HG02759 (cell line): ENCODE measurements around the gene FUCA2.
"Not testable (repeated sequence)": the region's sequence is repeated elsewhere in the genome, so short reads cannot be mapped to it uniquely, and the experiment has no call there.

ENCODE experiments used
- ATAC-seq: cut with Tn5 transposase; IDR thresholded peaks from one replicate; pipeline ENCODE4 v1.9.1; 2021; ENCODE audit warnings: mild to moderate bottlenecking, moderate library complexity; ENCODE audit not compliant: unreplicated experiment

The FUCA2 gene

DNA sequence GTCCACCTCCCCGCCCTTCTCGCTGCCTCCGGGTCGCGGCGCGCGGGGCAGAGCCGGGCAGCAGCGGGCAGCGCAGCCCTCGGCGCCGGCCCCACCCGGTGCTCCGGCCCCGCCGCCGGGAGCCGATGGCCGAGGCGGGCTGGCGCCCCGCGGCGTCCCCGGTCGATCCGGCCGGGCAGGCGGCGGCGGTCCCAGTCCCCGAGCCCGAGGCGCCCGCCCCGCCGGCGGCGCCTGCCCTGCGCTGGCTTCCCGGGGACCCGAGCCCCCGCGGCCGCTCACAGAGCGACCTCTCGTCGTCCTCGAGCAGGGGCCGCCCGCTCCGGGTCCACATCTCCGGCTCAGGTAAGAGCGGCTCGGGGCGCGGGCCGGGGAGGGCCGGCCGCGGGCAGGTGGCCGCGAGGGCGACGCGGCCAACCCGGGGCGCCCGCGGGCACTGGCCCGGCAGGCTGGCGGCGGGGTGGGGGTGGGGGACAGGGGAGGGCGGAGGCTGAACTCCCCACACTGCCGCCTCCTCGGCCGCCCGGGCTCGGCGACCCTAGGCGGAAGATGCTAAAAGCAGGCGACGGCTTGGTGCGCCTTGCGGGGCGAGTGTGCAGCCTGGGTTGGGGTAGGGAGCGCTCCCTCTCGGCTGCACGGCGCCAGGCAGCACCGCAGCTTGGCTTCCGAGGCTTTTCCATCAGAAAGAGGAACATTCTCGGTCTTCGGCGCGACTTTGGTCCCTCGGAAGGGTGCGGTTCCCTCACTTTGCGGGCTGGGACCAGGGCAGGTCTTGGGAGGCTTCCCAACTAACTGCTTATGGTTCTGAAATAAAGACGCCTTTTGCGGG, 25.6 kb upstream of the FUCA2 start:
- peak; percentile 77 for ATAC-seq

- peak; percentile 80 for ATAC-seq
Observed at GRCh38 chr6:143536461-143536865, 24.9 kb upstream of the FUCA2 start.

- no peak for ATAC-seq
Observed at GRCh38 chr6:143535189-143535614, 23.7 kb upstream of the FUCA2 start.

DNA sequence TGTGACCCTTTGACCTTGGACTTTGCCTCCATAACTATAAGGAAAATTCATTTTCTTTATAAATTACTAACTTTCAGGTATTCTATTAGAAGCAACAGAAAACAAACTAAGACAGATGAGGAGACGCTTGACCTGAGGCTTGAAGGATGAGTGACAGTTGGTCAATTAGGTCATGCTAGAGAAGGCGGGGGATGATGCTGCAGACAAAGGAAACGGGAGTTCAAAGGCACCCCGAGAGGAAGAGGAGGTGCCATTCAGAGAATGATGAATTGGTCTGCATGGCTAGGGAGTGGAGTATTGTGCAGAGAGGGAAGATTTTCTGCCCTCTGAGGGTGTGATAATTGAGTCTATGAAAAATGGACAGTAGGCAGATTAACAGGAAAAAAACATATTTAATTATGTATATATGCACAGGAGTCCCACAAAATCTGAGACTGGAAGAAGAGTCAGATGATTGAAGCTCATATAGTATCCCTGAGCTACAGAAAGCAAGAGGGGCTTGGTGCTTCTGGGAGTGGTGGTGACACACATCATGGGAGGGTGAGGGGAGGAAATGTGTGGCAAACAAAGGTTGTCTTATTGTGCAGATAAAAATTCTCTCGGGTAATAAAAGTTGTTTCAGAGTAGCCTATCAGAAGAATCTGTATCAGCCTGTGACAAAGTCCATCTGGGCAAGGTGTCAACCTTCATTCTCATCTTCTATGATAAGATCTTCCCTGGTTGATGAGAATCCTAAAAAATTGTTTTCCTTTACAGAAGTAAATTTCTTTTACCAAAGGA, 20.4 kb upstream of the FUCA2 start:
- no peak for ATAC-seq

GRCh38 chr6:143529095-143529494, 17.6 kb upstream of the FUCA2 start:
- ATAC-seq: no peak

- ATAC-seq: no peak
Observed at GRCh38 chr6:143528164-143528811, 16.8 kb upstream of the FUCA2 start.

DNA sequence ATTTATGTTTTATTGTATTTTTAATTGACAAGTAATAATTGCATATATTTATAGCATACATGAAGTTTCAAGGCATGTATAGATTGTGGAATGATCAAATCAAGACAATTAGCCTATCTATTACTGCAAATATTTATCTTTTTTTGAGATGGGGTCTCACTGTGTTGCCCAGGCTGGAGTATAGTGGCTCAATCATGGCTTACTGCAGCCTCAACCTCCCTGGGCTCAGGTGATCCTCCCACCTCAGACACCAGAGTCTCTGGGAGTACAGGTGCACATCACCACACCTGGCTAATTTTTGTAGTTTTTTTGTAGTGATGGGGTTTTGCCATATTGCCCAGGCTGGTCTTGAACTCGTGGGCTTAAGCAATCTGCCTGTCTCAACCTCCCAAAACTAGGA, 16.2 kb upstream of the FUCA2 start:
- ATAC-seq: no peak

- ATAC-seq: no peak
Observed at GRCh38 chr6:143525356-143525755, 13.8 kb upstream of the FUCA2 start.

- ATAC-seq: no peak
Observed at GRCh38 chr6:143522039-143522600, 10.6 kb upstream of the FUCA2 start.

GRCh38 chr6:143517447-143517773, 5.9 kb upstream of the FUCA2 start:
- ATAC-seq: no peak

- no peak for ATAC-seq
Observed at GRCh38 chr6:143516690-143517446, 5.3 kb upstream of the FUCA2 start.

- no peak for ATAC-seq
Observed at GRCh38 chr6:143515766-143516355, 4.3 kb upstream of the FUCA2 start.

DNA sequence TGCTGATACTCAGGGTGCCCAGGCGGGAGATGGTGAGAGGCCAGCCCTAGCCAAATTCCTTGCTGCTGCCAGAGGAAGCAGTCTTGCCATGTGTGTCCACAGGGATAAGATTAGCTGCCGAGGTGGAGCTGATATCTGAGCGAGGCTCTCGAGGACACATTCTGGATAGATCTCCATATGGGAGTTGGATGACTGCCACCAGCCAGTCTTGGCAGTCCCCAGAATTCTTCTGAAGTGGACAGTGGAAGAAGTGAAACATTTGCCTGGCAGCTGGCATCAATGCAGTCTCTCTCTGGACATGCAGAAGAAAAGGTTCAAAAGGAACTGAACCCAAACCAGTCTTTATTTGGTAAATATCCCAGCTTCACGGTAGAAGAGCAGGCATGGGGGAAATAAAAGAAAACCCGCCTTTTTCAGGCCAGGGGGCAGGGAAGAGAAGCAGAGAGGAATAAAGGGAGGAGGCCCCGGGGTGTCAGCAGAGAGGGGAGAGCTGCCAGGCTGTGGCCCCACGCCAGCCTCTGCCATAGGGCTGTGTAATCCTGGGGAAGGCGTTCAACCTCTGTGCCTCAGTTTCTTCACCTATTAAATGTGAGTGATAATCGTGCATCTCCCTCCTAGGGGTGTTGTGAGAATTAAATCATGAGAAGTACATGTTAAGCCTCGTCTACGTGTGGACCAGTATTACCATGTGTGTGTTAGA, 3.7 kb upstream of the FUCA2 start:
- ATAC-seq: no peak

GRCh38 chr6:143513410-143513809, 1.9 kb upstream of the FUCA2 start:
- ATAC-seq: no peak

GRCh38 chr6:143510326-143510725, 1.2 kb downstream of the FUCA2 start:
- ATAC-seq: not testable (repeated sequence)

- ATAC-seq: peak; percentile 34
Observed at GRCh38 chr6:143507358-143508145, 4.0 kb downstream of the FUCA2 start.

- ATAC-seq: no peak
Observed at GRCh38 chr6:143506620-143507019, 4.9 kb downstream of the FUCA2 start.

DNA sequence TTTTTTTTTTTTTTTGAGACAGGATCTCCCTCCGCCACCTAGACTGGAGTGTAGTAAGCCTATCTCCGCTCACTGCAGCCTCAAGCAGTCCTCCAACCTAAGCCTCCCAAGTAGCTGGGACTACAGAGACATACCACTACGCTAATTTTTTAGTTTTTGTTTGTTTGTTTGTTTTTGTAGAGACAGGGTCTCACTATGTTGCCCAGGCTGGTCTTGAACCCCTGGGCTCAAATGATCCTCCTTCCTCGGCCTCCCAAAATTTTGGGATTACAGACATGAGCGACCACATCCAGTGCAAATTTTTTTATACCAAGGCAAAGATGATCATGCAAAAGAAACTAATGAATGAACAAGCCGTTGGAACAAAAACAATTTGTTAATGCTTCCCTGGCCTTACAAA, 5.3 kb downstream of the FUCA2 start:
- no peak for ATAC-seq

GRCh38 chr6:143505537-143505936, 6.0 kb downstream of the FUCA2 start:
- no peak for ATAC-seq
